Natural killer cell (primary cell): Measurements from ENCODE around the gene LRRC27. TPM values are rescaled to one million over a fixed set of nuclear protein-coding genes. Genes with fewer than 3 reads are reported as not detected.

ENCODE experiments used
- ATAC-seq, 3 donors: fragments of 150-1000 bp in 2 of 3; fragments of 200-7000 bp in 1 of 3; cut with Tn5 transposase; 1 replicate in 1 of 3; 2 replicates in 2 of 3; pipeline ENCODE4 v1.10.0; 2021; ENCODE audit warnings: mild to moderate bottlenecking in 2 of 3, moderate library complexity in 2 of 3
- DNase-seq, 2 donors: peaks; one replicate each; pipeline versions ENCODE4 v3.0.0 to v3.0.0-alpha.2; 2013 to 2021; ENCODE audit warnings: mixed read lengths in 1 of 2
- H3K27ac ChIP-seq: one replicate; pipeline ENCODE4 v1.5.1; 2013; ENCODE audit warnings: mild to moderate bottlenecking, low read length
- H3K27me3 ChIP-seq: one replicate; pipeline ENCODE4 v1.6.1; 2013; ENCODE audit warnings: low read length; ENCODE audit not compliant: control insufficient read depth, insufficient read depth
- H3K36me3 ChIP-seq: one replicate; pipeline ENCODE4 v1.6.1; 2013; ENCODE audit warnings: low read length; ENCODE audit not compliant: control insufficient read depth, insufficient read depth
- H3K4me1 ChIP-seq: one replicate; pipeline ENCODE4 v1.6.1; 2013; ENCODE audit warnings: low read length; ENCODE audit not compliant: control insufficient read depth, insufficient read depth
- H3K4me3 ChIP-seq: one replicate; pipeline ENCODE4 v1.5.1; 2013; ENCODE audit warnings: low read length
- H3K9me3 ChIP-seq: one replicate; pipeline ENCODE4 v1.6.1; 2013; ENCODE audit warnings: low read length; ENCODE audit not compliant: control insufficient read depth, insufficient read depth
- H3K27ac Mint-ChIP-seq, 2 donors: one replicate each; pipeline ENCODE4 v1.8.0; 2022; ENCODE audit warnings: mild to moderate bottlenecking in 2 of 2, mixed read lengths in 2 of 2, moderate library complexity in 1 of 2
- H3K27me3 Mint-ChIP-seq, 2 donors: one replicate each; pipeline ENCODE4 v1.8.0; 2022; ENCODE audit warnings: low read depth in 2 of 2, mixed read lengths in 2 of 2
- H3K36me3 Mint-ChIP-seq: one replicate; pipeline ENCODE4 v1.8.0; 2022; ENCODE audit warnings: mixed read lengths
- H3K4me1 Mint-ChIP-seq, 2 donors: one replicate each; pipeline ENCODE4 v1.8.0; 2022; ENCODE audit warnings: mixed read lengths in 2 of 2
- H3K4me3 Mint-ChIP-seq: one replicate; pipeline ENCODE4 v1.8.0; 2022; ENCODE audit warnings: mild to moderate bottlenecking, moderate library complexity, mixed read lengths
- H3K9me3 Mint-ChIP-seq, 2 donors: one replicate each; pipeline ENCODE4 v1.8.0; 2022; ENCODE audit warnings: mixed read lengths in 2 of 2
- WGBS: methylation state at CpG from one replicate; pipeline ENCODE4 v1.1.7; 2013; ENCODE audit warnings: missing lambda C conversion rate; ENCODE audit not compliant: insufficient coverage; 5-methylcytosine and 5-hydroxymethylcytosine counted together
- intact Hi-C: fragments of 100-400 bp; cut with micrococcal nuclease; formaldehyde crosslinking; loops from one replicate; pipeline ENCODE4 v1.14.2; 2022
- total RNA-seq, 4 donors: library from RNA; stranded (reverse); fragments of 120-200 nt in 1 of 4; gene quantifications; one replicate each; pipeline versions ENCODE4 v1.2.3 to v1.2.4, GENCODE V29; 2013 to 2022
- TF ChIP-seq, protein P1 (sequence below): fragments of 200-600 bp; IDR thresholded peaks from one replicate; pipeline ENCODE4 v1.8.0; 2022; ENCODE audit warnings: antibody characterized with exemption

The LRRC27 gene
- total RNA-seq, 3 donors from 2014 or later (not counting 1 experiment from before 2014, with no cell fraction given), result 8.1 to 22.5 (median 9.9) TPM

DNA sequence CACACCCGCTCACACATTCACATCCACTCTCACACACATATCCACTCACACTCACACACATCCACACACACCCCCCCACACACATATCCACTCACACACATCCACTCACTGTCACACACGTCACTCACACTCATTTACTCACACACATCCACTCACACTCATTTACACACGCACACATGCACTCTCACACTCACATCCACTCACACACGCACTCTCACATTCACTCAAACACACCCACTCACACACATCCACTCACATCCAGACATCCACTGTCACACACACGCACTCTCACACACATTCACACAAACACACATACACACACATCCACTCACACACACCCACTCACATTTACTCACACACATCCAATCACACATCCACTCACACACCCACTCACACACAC is 83.3 kb downstream of the LRRC27 start:
- peaks cover 49% of the 10 kb centered on the region for H3K4me1 ChIP-seq
- Mint-ChIP-seq H3K4me1 (peaks cover 21 to 42% of the 10 kb centered on the region in 2 donors), H3K4me3 (no peak overlapping the region), H3K27me3 (no peaks in the 10 kb centered on the region), H3K36me3 (no peaks in the 10 kb centered on the region), H3K9me3 (no peaks in the 10 kb centered on the region), H3K27ac (peak overlapping the region in 1 of 2 donors; percentile 8)
- intact Hi-C loops, result no loop called here
- no peak for DNase-seq
- H3K9me3 ChIP-seq, result no peaks in the 10 kb centered on the region
- 94% methylated on average over 5 of the region's 5 CpGs for WGBS
- TF ChIP-seq, protein P1, sequence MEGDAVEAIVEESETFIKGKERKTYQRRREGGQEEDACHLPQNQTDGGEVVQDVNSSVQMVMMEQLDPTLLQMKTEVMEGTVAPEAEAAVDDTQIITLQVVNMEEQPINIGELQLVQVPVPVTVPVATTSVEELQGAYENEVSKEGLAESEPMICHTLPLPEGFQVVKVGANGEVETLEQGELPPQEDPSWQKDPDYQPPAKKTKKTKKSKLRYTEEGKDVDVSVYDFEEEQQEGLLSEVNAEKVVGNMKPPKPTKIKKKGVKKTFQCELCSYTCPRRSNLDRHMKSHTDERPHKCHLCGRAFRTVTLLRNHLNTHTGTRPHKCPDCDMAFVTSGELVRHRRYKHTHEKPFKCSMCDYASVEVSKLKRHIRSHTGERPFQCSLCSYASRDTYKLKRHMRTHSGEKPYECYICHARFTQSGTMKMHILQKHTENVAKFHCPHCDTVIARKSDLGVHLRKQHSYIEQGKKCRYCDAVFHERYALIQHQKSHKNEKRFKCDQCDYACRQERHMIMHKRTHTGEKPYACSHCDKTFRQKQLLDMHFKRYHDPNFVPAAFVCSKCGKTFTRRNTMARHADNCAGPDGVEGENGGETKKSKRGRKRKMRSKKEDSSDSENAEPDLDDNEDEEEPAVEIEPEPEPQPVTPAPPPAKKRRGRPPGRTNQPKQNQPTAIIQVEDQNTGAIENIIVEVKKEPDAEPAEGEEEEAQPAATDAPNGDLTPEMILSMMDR, result no peak
- no peak overlapping the region for H3K4me3 ChIP-seq
- no peak overlapping the region for H3K27ac ChIP-seq
- no peak for ATAC-seq
- peaks cover 4% of the 10 kb centered on the region for H3K36me3 ChIP-seq
- no peaks in the 10 kb centered on the region for H3K27me3 ChIP-seq

DNA sequence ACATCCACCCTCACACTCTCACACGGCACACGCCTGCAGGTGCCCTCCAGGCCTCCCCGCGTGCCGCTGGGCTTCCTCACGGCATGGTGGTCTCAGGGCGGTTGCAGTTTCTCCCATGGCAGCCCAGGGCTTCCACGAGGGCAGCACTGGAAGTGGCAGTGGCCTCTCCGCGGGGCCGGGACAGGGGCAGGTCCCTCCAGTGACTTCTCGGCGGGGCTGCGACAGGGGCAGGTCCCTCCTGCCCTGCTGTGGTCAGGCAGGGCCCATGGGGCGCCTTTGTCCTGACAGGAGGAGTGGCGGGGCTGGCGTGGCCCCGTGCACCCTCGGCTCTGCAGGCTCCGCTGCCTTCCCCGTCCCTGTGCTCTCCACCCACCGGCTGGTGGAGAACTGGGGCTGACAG is 84.0 kb downstream of the LRRC27 start:
- intact Hi-C loops, result no loop called here
- no peaks in the 10 kb centered on the region for H3K27me3 ChIP-seq
- no peak overlapping the region for H3K4me3 ChIP-seq
- no peaks in the 10 kb centered on the region for H3K9me3 ChIP-seq
- ATAC-seq (no peak), DNase-seq (no peak)
- Mint-ChIP-seq H3K4me1 (peaks cover 26 to 47% of the 10 kb centered on the region in 2 donors), H3K27ac (no peak overlapping the region), H3K4me3 (no peak overlapping the region), H3K36me3 (no peaks in the 10 kb centered on the region), H3K27me3 (no peaks in the 10 kb centered on the region), H3K9me3 (no peaks in the 10 kb centered on the region)
- peaks cover 56% of the 10 kb centered on the region for H3K4me1 ChIP-seq
- TF ChIP-seq, protein P1, result no peak
- peaks cover 3% of the 10 kb centered on the region for H3K36me3 ChIP-seq
- WGBS, result 94% methylated on average over 22 of the region's 22 CpGs
- H3K27ac ChIP-seq, result no peak overlapping the region

- peaks cover 64% of the 10 kb centered on the region for H3K4me1 ChIP-seq
- no peak overlapping the region for H3K4me3 ChIP-seq
- no peak for ATAC-seq
- H3K4me1 Mint-ChIP-seq, result peaks cover 26 to 49% of the 10 kb centered on the region in 2 donors
- intact Hi-C loops, result no loop called here
- WGBS, result 95% methylated on average over 32 of the region's 32 CpGs
- no peaks in the 10 kb centered on the region for H3K9me3 ChIP-seq
- DNase-seq, result no peak
- H3K27me3 ChIP-seq, result no peaks in the 10 kb centered on the region
- TF ChIP-seq, protein P1, result no peak
- no peaks in the 10 kb centered on the region for H3K27me3 Mint-ChIP-seq
- H3K36me3 Mint-ChIP-seq, result no peaks in the 10 kb centered on the region
- H3K9me3 Mint-ChIP-seq, result no peaks in the 10 kb centered on the region
- H3K36me3 ChIP-seq, result peaks cover 3% of the 10 kb centered on the region
- peak overlapping the region; percentile 80 for H3K27ac ChIP-seq
- H3K4me3 Mint-ChIP-seq, result no peak overlapping the region
- no peak overlapping the region for H3K27ac Mint-ChIP-seq
Measured at GRCh38 chr10:132416566-132417256, 84.7 kb downstream of the LRRC27 start.
